WI38 (cell line): Measurements from ENCODE around the gene RYR1.

Experiments used
- H3K4me3 ChIP-seq: 2 replicates; pipeline ENCODE4 v1.5.1; 2011; ENCODE audit warnings: low read depth, mild to moderate bottlenecking, control low read depth, low read length
- CTCF ChIP-seq: IDR thresholded peaks from 2 replicates; pipeline ENCODE4 v1.5.1; 2012; ENCODE audit warnings: low read depth, mild to moderate bottlenecking, control low read depth, low read length

The RYR1 gene

GRCh38 chr19:38537071-38537936 lies 103.8 kb downstream of the RYR1 start:
- no peak overlapping the region for H3K4me3 ChIP-seq
- TF ChIP-seq CTCF, result no peak

- no peak overlapping the region for H3K4me3 ChIP-seq
- no peak for TF ChIP-seq CTCF
Observed at GRCh38 chr19:38538386-38538785, 104.9 kb downstream of the RYR1 start.

GRCh38 chr19:38538793-38539528 lies 105.5 kb downstream of the RYR1 start:
- no peak overlapping the region for H3K4me3 ChIP-seq
- TF ChIP-seq CTCF, result no peak

GRCh38 chr19:38539751-38540150 lies 106.3 kb downstream of the RYR1 start:
- no peak overlapping the region for H3K4me3 ChIP-seq
- no peak for TF ChIP-seq CTCF

GRCh38 chr19:38542040-38542439 lies 108.5 kb downstream of the RYR1 start:
- no peak overlapping the region for H3K4me3 ChIP-seq
- TF ChIP-seq CTCF, result no peak

GRCh38 chr19:38543286-38543806 lies 109.9 kb downstream of the RYR1 start:
- TF ChIP-seq CTCF, result no peak
- no peak overlapping the region for H3K4me3 ChIP-seq
